ENCODE results near the gene KRTAP5-2. TPM values are rescaled to one million over a fixed set of nuclear protein-coding genes. Genes with fewer than 3 reads are reported as not detected.

KRTAP5-2 gene
- total and polyA plus RNA-seq, 9 of the 15 experiments (the other 6 are each of a cell fraction or from before 2014, with no cell fraction given) = not detected

GRCh38 chr11:1589996-1590395 lies 8.1 kb downstream of the KRTAP5-2 start:
- FAIRE-seq = no peak
- no peaks in the 10 kb centered on the region for H3K36me3 ChIP-seq (ENCODE audit: control insufficient read depth, insufficient read depth, low read length)
- H3K9me1 ChIP-seq (ENCODE audit: control insufficient read depth, insufficient read depth, low read length) = no peaks in the 10 kb centered on the region
- H3K27me3 ChIP-seq (ENCODE audit: control insufficient read depth in 2 of 2, insufficient read depth in 2 of 2, low read length in 2 of 2) = peaks cover 10 to 29% of the 10 kb centered on the region in 2 experiments; a peak in 3 of 5 replicates
- no peaks in the 10 kb centered on the region for H3K9me3 ChIP-seq (replicated peaks; ENCODE audit: control insufficient read depth, insufficient read depth, low read depth, low read length)
- WGBS (ENCODE audit: insufficient coverage, low coverage, missing lambda C conversion rate) = 5% methylated on average over 4 of the region's 6 CpGs
- H3K79me2 ChIP-seq (ENCODE audit: control insufficient read depth, insufficient read depth, low read length) = no peaks in the 10 kb centered on the region
- BruUV-seq (replicated peaks) = no TSS peak
- ATAC-seq = no peak
- in situ Hi-C loops (cut with MboI) (loop anchor here (5.0 kb wide), 1 partner anchor 37 kb away; the partner anchor contains the start of gene KRTAP5-5), intact Hi-C loops (cut with micrococcal nuclease) (no loop called here)
- no peaks in the 10 kb centered on the region for H3K4me1 ChIP-seq (replicated peaks in 1 of 2; ENCODE audit: control insufficient read depth in 2 of 2, insufficient read depth in 2 of 2, low read length in 2 of 2)
- H3K4me2 ChIP-seq (ENCODE audit: insufficient read depth, low read length) = no peak overlapping the region
- no peak overlapping the region for H2AFZ ChIP-seq (ENCODE audit: low read depth, low read length)
- H3K4me3 ChIP-seq = no peak overlapping the region
- CTCF ChIA-PET (ENCODE audit: low intra/inter-chr PET ratio) = no interaction called here
- POLR2A ChIA-PET = no interaction called here
- no peak for DNase-seq (ENCODE audit: extremely low read depth in 1 of 4, low spot score in 3 of 4)
- no peaks in the 10 kb centered on the region; the same call in 1 of the 2 replicates for H4K20me1 ChIP-seq (replicated peaks; ENCODE audit: control insufficient read depth, insufficient read depth, low read length)
- H3K9ac ChIP-seq (ENCODE audit: insufficient read depth in 1 of 2, low read depth in 2 of 2, low read length in 2 of 2) = no peak overlapping the region
- no peak overlapping the region for H3K27ac ChIP-seq (ENCODE audit: extremely low read depth, low read depth, low read length)
- TF ChIP-seq GTF2B (IDR thresholded peaks at IDR 0.05; ENCODE audit: extremely low read depth, insufficient read length) = no peak
- no peak for TF ChIP-seq ZNF707 (CRISPR knock-in tag; conservative IDR thresholded peaks at IDR 0.05)
- no peak for TF ChIP-seq BRCA1 (IDR thresholded peaks at IDR 0.05)
- TF ChIP-seq BRCA1 (CRISPR knock-in tag; IDR thresholded peaks at IDR 0.05) = no peak
- TF ChIP-seq ZNF24 (IDR thresholded peaks at IDR 0.05) = no peak
- TF ChIP-seq MCM7 (IDR thresholded peaks at IDR 0.05) = no peak
- TF ChIP-seq PML (IDR thresholded peaks at IDR 0.05; ENCODE audit: low read length) = no peak
- TF ChIP-seq ZBTB11 (CRISPR knock-in tag; IDR thresholded peaks at IDR 0.05) = no peak
- TF ChIP-seq ZNF174 (CRISPR knock-in tag; IDR thresholded peaks at IDR 0.05) = no peak
- no peak for TF ChIP-seq SP1 (CRISPR knock-in tag; IDR thresholded peaks at IDR 0.05)
- TF ChIP-seq RB1 (IDR thresholded peaks at IDR 0.05; ENCODE audit: low read depth) = no peak
- TF ChIP-seq E2F3 (CRISPR knock-in tag; IDR thresholded peaks at IDR 0.05) = no peak
- TF ChIP-seq FOXJ3 (CRISPR knock-in tag; IDR thresholded peaks at IDR 0.05) = no peak
- no peak for TF ChIP-seq FOXP4 (CRISPR knock-in tag; IDR thresholded peaks at IDR 0.05; ENCODE audit: borderline replicate concordance)
- TF ChIP-seq ZBTB26 (CRISPR knock-in tag; IDR thresholded peaks at IDR 0.05) = no peak

Data from K562 (cell line).